K562 (cell line): Measurements from ENCODE around the gene TRIP12. TPM values are rescaled to one million over a fixed set of nuclear protein-coding genes. Genes with fewer than 3 reads are reported as not detected.
A peak's percentile ranks its signal among the peaks of the same experiment; 100 is the strongest.

Experiments
- BCL6 ChIP-seq: fragments of 250-450 bp; sonication (Bioruptor Pico); IDR thresholded peaks from 2 replicates; pipeline ENCODE4 v1.4.0; 2020
- BRD9 ChIP-seq: fragments of 450-650 bp; IDR thresholded peaks from 2 replicates; pipeline ENCODE4 v1.6.1; 2018; ENCODE audit warnings: low read depth; ENCODE audit not compliant: partially characterized antibody
- CBX3 ChIP-seq, 2 experiments: IDR thresholded peaks; 1 replicate in 1 of 2; 2 replicates in 1 of 2; pipeline ENCODE4 v1.6.1; 2012; ENCODE audit warnings: inconsistent platforms in 2 of 2, low read length in 2 of 2, borderline replicate concordance in 1 of 2, control low read depth in 1 of 2
- COPS2 ChIP-seq: fragments of 450-650 bp; conservative IDR thresholded peaks from 2 replicates; pipeline ENCODE4 v1.6.1; 2016; ENCODE audit warnings: mild to moderate bottlenecking, moderate library complexity
- ELF2 ChIP-seq: fragments of 250-450 bp; sonication (Bioruptor Pico); IDR thresholded peaks from 2 replicates; pipeline ENCODE4 v1.5.0; 2021; ENCODE audit warnings: mild to moderate bottlenecking
- GATAD2B ChIP-seq: fragments of 450-650 bp; IDR thresholded peaks from 2 replicates; pipeline ENCODE4 v1.6.1; 2017; ENCODE audit warnings: mild to moderate bottlenecking, borderline replicate concordance
- GTF2F1 ChIP-seq: IDR thresholded peaks from 2 replicates; pipeline ENCODE4 v1.6.1; 2011; ENCODE audit warnings: low read depth, low read length, improper control_type of control experiment
- MXI1 ChIP-seq: IDR thresholded peaks from 2 replicates; pipeline ENCODE4 v1.6.1; 2011; ENCODE audit warnings: low read depth, mild to moderate bottlenecking, improper control_type of control experiment, low read length
- PYGO2 ChIP-seq: fragments of 450-650 bp; IDR thresholded peaks from 2 replicates; pipeline ENCODE4 v1.6.1; 2016; ENCODE audit warnings: mild to moderate bottlenecking, missing genetic modification characterization, moderate library complexity, missing compliant biosample characterization
- SMARCC2 ChIP-seq: fragments of 450-650 bp; IDR thresholded peaks from 2 replicates; pipeline ENCODE4 v1.6.1; 2017; ENCODE audit warnings: antibody characterized with exemption, moderate library complexity, mild to moderate bottlenecking, low read depth
- ZNF253 ChIP-seq: fragments of 250-450 bp; sonication (Bioruptor Pico); conservative IDR thresholded peaks from 2 replicates; pipeline ENCODE4 v1.6.1; 2021; ENCODE audit warnings: mild to moderate bottlenecking
- ZNF311 ChIP-seq: fragments of 250-450 bp; sonication (Bioruptor Pico); IDR thresholded peaks from 2 replicates; pipeline ENCODE4 v1.4.0; 2020; ENCODE audit warnings: mild to moderate bottlenecking, moderate library complexity
- polyA plus RNA-seq, 8 experiments: library from polyadenylated mRNA; depleted of rRNA in 4 of 8; stranded (reverse) in 5 of 8; unstranded in 3 of 8; fragments of >200 nt; fragmentation: Nextera tagmentation in 2 of 8; fragmentation: Illumina TruSeq in 1 of 8; extraction: Ambion mirVana in 2 of 8; extraction: Trizol in 1 of 8; gene quantifications; 2 replicates each; pipeline versions ENCODE4 v1.2.1 to v1.2.3, GENCODE V29; 2011 to 2014; ENCODE audit warnings: inconsistent platforms in 1 of 8, missing spikeins in 1 of 8
- total RNA-seq, 7 experiments: library from RNA; depleted of rRNA in 6 of 7; stranded (reverse); fragments of >200 nt in 6 of 7; fragmentation: Illumina TruSeq in 2 of 7; extraction: Trizol in 2 of 7; gene quantifications; 2 replicates each; pipeline versions ENCODE4 v1.2.1 to v1.2.3, GENCODE V29; 2011 to 2021; ENCODE audit warnings: low replicate concordance in 1 of 7
- TF ChIP-seq, protein P1 (sequence below): fragments of 250-450 bp; sonication (Bioruptor Pico); IDR thresholded peaks from 2 replicates; pipeline ENCODE4 v1.4.0; 2020; ENCODE audit warnings: mild to moderate bottlenecking, moderate library complexity, borderline replicate concordance
- TF ChIP-seq, protein P2 (sequence below), 2 experiments: IDR thresholded peaks; 2 replicates each; pipeline ENCODE4 v1.6.1; 2012; ENCODE audit warnings: improper control_type of control experiment in 2 of 2, low read depth in 2 of 2, low read length in 2 of 2, borderline replicate concordance in 1 of 2
- TF ChIP-seq, protein P3 (sequence below): fragments of 250-450 bp; sonication (Bioruptor Pico); IDR thresholded peaks from 2 replicates; pipeline ENCODE4 v1.4.0; 2020
- TF ChIP-seq, protein P4 (sequence below), 2 experiments: fragments of 450-650 bp; conservative IDR thresholded peaks; 2 replicates each; pipeline ENCODE4 v1.6.1; 2017; ENCODE audit warnings: mild to moderate bottlenecking in 2 of 2, moderate library complexity in 2 of 2

Gene TRIP12
- total and polyA plus RNA-seq, 9 of the 15 experiments (the other 6 are each of a cell fraction or from before 2014, with no cell fraction given): 15.2 to 131 (median 80.1) TPM

DNA sequence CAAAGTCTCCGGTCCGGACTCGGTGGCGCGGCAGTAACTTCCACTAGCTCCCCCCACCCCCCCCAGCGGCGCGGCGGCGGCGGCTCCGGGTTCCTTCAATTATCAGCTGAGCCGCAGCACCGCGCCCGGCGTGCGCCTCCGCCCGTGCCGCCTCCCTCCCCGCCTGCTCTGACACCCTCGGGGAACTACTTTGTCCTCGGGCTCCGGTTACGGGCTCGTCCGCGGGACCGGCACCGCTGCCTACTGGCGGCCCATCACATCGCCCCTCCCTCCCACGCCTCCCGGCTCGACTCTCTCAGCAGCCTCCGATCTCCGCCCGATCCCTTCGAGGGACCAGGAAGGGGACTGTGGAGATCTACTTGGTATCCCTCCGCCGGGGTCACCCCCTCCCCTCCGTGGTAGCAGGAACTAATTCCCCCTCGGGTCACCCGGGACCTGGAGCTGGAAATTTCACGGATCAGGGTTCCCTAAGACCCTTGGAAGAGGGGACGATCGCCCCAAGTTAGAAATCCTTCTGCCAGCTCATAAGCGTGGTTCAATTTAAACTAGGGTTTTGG is at the start of gene TRIP12 (continued):
- TF ChIP-seq BRD9 (no peak), GTF2F1 (no peak), ZNF311 (CRISPR knock-in tag) (no peak), ELF2 (peak; percentile 92), ZNF253 (CRISPR knock-in tag) (no peak), SMARCC2 (no peak), BCL6 (no peak), CBX3 (IDR thresholded peaks at IDR 0.05; ENCODE audit: borderline replicate concordance in 1 of 2, low read length in 2 of 2) (no peak), GATAD2B (no peak), PYGO2 (no peak), COPS2 (no peak), MXI1 (no peak)
- TF ChIP-seq, protein P1, sequence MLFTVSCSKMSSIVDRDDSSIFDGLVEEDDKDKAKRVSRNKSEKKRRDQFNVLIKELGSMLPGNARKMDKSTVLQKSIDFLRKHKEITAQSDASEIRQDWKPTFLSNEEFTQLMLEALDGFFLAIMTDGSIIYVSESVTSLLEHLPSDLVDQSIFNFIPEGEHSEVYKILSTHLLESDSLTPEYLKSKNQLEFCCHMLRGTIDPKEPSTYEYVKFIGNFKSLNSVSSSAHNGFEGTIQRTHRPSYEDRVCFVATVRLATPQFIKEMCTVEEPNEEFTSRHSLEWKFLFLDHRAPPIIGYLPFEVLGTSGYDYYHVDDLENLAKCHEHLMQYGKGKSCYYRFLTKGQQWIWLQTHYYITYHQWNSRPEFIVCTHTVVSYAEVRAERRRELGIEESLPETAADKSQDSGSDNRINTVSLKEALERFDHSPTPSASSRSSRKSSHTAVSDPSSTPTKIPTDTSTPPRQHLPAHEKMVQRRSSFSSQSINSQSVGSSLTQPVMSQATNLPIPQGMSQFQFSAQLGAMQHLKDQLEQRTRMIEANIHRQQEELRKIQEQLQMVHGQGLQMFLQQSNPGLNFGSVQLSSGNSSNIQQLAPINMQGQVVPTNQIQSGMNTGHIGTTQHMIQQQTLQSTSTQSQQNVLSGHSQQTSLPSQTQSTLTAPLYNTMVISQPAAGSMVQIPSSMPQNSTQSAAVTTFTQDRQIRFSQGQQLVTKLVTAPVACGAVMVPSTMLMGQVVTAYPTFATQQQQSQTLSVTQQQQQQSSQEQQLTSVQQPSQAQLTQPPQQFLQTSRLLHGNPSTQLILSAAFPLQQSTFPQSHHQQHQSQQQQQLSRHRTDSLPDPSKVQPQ (CRISPR knock-in tag): no peak
- TF ChIP-seq, protein P2, sequence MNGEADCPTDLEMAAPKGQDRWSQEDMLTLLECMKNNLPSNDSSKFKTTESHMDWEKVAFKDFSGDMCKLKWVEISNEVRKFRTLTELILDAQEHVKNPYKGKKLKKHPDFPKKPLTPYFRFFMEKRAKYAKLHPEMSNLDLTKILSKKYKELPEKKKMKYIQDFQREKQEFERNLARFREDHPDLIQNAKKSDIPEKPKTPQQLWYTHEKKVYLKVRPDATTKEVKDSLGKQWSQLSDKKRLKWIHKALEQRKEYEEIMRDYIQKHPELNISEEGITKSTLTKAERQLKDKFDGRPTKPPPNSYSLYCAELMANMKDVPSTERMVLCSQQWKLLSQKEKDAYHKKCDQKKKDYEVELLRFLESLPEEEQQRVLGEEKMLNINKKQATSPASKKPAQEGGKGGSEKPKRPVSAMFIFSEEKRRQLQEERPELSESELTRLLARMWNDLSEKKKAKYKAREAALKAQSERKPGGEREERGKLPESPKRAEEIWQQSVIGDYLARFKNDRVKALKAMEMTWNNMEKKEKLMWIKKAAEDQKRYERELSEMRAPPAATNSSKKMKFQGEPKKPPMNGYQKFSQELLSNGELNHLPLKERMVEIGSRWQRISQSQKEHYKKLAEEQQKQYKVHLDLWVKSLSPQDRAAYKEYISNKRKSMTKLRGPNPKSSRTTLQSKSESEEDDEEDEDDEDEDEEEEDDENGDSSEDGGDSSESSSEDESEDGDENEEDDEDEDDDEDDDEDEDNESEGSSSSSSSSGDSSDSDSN (IDR thresholded peaks at IDR 0.05; ENCODE audit: borderline replicate concordance in 1 of 2, low read depth in 2 of 2, low read length in 2 of 2): peak in 1 of 2 experiments; percentile 60; a peak in 1 of 4 replicates
- TF ChIP-seq, protein P3, sequence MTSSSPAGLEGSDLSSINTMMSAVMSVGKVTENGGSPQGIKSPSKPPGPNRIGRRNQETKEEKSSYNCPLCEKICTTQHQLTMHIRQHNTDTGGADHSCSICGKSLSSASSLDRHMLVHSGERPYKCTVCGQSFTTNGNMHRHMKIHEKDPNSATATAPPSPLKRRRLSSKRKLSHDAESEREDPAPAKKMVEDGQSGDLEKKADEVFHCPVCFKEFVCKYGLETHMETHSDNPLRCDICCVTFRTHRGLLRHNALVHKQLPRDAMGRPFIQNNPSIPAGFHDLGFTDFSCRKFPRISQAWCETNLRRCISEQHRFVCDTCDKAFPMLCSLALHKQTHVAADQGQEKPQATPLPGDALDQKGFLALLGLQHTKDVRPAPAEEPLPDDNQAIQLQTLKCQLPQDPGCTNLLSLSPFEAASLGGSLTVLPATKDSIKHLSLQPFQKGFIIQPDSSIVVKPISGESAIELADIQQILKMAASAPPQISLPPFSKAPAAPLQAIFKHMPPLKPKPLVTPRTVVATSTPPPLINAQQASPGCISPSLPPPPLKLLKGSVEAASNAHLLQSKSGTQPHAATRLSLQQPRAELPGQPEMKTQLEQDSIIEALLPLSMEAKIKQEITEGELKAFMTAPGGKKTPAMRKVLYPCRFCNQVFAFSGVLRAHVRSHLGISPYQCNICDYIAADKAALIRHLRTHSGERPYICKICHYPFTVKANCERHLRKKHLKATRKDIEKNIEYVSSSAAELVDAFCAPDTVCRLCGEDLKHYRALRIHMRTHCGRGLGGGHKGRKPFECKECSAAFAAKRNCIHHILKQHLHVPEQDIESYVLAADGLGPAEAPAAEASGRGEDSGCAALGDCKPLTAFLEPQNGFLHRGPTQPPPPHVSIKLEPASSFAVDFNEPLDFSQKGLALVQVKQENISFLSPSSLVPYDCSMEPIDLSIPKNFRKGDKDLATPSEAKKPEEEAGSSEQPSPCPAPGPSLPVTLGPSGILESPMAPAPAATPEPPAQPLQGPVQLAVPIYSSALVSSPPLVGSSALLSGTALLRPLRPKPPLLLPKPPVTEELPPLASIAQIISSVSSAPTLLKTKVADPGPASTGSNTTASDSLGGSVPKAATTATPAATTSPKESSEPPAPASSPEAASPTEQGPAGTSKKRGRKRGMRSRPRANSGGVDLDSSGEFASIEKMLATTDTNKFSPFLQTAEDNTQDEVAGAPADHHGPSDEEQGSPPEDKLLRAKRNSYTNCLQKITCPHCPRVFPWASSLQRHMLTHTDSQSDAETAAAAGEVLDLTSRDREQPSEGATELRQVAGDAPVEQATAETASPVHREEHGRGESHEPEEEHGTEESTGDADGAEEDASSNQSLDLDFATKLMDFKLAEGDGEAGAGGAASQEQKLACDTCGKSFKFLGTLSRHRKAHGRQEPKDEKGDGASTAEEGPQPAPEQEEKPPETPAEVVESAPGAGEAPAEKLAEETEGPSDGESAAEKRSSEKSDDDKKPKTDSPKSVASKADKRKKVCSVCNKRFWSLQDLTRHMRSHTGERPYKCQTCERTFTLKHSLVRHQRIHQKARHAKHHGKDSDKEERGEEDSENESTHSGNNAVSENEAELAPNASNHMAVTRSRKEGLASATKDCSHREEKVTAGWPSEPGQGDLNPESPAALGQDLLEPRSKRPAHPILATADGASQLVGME: 0 out of 2 replicates have a peak, but pooled peaks have one; percentile 52
- TF ChIP-seq, protein P4, sequence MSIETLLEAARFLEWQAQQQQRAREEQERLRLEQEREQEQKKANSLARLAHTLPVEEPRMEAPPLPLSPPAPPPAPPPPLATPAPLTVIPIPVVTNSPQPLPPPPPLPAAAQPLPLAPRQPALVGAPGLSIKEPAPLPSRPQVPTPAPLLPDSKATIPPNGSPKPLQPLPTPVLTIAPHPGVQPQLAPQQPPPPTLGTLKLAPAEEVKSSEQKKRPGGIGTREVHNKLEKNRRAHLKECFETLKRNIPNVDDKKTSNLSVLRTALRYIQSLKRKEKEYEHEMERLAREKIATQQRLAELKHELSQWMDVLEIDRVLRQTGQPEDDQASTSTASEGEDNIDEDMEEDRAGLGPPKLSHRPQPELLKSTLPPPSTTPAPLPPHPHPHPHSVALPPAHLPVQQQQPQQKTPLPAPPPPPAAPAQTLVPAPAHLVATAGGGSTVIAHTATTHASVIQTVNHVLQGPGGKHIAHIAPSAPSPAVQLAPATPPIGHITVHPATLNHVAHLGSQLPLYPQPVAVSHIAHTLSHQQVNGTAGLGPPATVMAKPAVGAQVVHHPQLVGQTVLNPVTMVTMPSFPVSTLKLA (conservative IDR thresholded peaks at IDR 0.05): peak; percentile 74 to 79
